GM21786 (cell line): Measurements from ENCODE around the gene PIK3C2G.

Source experiments
- ATAC-seq: cut with Tn5 transposase; IDR thresholded peaks from one replicate; pipeline ENCODE4 v1.9.1; 2021; ENCODE audit not compliant: unreplicated experiment

PIK3C2G gene

DNA sequence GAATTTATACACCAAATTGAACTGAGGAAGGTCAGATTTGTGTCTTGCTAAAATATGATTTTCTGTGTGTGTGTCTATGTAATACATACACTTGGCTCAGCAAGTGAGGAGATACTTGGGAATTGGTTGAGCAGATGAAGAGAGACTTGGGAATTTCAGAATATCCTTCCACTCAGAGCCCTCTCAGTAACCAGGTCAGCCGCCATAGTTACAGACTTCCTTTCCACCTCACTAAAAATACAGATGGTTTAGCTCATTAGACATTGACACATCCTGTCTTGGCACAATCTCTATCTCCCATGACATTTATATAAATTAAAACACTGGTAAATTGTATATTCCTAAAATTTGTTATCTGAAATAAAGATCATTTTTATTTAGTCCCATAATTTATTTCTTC, 15.9 kb downstream of the PIK3C2G start:
- no peak for ATAC-seq

DNA sequence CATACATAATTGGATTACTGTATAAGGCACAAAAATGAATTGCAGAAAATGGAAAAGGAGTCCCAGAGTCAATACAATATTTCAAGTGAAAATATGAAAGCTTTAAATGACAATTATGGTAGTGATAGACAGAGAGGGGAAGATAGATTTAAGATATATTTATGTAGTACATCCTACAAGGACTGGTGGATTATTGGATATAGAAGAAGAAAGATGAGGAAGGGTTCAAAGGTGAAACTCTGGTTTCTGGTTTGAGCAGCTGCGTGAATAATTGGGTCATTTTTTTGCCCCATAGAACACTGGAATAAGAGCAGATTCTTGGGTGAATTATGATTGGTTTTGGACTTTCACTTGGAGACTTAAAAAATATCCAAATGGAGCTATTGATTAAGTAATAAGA, 19.4 kb downstream of the PIK3C2G start:
- ATAC-seq: no peak

DNA sequence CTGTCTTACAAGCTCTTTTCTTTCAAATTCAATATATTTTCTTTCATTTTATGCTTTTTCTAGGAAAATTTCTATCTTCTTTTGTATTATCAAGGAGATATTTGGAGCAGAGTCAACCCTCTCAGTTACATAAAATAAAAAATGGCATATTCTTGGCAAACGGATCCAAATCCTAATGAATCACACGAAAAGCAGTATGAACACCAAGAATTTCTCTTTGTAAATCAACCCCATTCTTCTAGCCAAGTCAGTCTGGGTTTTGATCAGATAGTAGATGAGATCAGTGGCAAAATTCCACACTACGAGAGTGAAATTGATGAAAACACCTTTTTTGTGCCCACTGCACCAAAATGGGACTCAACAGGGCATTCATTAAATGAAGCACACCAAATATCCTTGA, 20.6 kb downstream of the PIK3C2G start:
- ATAC-seq: no peak

DNA sequence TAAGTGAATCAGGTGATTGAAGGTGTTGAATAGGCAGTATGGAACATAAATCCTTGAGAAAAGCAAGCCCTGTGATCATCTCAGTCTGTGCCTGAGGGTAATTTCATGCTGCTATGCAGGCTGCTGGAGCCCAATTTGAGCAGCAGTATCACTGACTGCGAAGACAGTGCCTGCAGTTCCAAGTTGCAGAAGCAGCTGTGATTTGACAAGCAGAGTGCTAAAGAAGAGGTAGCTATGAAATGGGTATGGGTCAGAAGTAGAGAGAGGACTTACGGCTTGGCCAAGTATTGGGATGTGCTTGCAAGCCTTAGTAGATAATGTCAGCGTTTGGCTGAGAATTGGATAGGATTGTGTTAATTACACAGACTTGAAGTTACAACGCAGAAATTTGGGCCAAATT, 22.5 kb downstream of the PIK3C2G start:
- no peak for ATAC-seq

DNA sequence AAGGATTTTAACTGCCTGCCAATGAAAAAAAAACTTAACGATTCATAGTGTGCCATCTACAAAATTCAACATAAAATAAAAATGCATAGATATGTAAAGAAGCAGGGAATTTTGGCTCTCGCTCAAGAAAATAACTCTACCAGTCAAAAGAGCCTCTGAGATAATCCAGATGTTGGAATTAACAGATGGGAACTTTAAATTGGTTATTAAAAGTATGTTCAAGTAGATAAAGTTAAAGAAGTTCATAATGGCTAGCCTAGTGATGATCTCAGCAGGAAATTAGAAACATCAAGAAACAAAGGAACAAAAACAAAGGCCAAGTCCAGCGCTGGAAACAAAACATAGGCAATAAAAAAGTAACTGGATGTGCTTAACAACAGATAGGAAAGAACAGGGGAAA, 23.1 kb downstream of the PIK3C2G start:
- no peak for ATAC-seq

DNA sequence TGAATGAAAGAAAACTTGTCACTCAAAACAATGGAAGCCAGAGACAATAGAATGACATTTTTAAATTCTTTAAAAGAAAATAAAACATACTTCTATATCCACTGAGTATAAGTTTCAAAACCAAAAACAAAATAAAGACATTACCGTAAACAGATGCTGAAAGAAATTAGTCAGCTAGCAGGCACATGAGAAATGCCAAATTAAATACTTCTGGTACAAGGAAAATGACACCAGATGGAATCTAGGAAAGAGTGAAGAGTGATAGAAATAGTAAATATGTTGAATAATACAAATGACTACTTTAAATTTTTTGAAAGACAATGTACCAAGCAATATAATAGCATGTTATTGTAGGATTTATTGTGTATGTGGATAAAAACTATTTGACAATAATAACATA, 23.8 kb downstream of the PIK3C2G start:
- ATAC-seq: no peak

DNA sequence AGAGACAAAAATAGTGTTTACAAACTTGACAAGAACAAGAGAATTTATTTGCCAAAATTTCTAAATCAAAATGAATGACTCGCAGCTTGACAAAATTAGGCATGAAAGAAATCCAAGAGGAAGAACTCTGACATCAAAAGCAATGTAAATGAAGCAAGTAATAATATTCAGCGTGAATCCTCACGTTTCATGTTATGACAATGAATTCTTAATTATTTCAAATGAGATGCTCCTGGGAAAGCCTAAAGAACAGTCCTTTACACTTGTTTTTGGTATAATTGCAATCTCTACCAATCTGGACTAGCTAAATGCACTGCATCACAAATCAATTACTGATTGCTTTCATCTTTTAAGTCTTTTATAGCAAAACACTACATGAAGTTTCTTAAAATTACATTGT, 29.1 kb downstream of the PIK3C2G start:
- ATAC-seq: no peak

DNA sequence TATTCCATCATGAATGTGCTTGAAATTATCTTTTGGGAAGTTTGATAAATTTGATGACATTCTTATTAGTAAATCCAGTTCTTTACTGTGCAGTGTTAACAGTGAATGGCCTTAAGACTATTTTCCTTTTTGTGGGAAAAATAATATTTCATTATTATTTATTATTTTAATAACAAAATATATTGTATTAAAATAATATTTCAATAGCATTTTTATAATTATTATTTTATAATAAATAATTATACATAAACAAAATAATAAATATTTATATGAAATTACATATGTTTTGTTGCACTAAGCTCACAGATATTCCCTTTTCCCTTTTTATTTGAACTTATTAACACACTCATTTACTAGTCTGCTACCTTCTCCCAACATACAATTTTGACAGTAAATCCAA, 33.6 kb downstream of the PIK3C2G start:
- no peak for ATAC-seq

DNA sequence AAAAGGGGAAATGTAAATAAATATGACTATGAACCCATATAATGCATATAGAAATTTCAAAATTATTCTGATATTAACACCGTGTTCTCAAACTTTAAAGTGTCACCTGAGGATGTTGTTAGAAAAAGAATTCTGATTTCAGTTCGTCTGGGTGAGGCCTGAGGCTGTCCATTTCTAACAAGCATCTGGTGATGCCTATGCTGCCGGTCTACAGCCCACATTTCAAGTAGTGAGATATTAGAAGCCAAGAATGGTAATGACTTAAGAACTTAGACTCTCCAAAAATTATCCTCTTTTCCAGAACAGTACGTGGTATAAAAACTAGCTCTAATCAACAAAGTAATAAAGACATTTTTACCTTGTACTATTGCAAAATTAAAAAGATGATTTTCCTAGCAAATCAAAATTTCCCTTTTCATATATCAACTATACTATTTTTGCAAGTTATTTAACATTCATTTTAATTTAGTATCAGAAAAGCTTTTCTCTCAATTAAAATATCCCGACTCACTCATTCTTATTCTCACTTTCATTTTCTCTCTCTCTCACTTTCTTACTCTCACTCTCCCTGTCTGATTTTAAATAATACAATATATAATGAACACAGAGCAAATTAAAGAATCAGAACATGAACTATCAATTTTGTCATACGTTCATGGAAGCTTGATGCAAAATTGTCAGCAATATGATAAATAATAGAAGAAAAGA, 35.0 kb downstream of the PIK3C2G start:
- no peak for ATAC-seq

DNA sequence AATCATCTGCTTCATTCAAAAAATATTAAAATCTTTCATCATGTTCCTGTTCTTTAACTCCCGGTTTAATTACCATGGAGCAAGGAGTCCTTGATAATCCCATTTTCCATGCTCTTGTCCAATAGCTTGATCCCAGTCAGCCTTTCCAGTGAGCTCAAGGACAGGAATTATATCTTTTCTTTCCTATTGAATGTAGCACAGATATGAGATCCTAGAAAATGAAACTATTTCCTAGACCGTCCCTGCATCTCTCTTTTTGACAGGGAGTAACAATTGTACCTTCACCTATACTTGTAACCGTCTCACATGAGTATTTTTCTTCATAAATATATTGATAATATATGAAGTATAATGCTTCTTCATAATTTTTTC, 35.6 kb downstream of the PIK3C2G start:
- ATAC-seq: no peak

DNA sequence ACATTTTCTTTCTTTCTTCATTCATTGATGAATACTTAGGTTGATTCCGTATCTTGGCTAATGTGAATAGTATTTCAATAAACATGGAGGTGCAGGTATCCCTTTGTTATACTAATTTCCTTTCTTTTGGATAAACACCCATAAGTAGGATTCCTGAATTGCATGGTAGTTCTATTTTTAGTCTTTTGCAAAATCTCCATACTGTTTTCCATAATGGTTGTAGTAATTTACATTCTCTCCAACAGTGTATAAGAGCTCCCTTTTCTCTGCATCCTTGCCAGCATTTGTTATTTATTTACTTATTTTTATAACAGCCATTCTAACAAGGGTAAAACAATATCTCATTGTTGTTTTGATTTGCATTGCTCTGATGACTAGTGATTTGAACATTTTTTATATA, 36.6 kb downstream of the PIK3C2G start:
- no peak for ATAC-seq

DNA sequence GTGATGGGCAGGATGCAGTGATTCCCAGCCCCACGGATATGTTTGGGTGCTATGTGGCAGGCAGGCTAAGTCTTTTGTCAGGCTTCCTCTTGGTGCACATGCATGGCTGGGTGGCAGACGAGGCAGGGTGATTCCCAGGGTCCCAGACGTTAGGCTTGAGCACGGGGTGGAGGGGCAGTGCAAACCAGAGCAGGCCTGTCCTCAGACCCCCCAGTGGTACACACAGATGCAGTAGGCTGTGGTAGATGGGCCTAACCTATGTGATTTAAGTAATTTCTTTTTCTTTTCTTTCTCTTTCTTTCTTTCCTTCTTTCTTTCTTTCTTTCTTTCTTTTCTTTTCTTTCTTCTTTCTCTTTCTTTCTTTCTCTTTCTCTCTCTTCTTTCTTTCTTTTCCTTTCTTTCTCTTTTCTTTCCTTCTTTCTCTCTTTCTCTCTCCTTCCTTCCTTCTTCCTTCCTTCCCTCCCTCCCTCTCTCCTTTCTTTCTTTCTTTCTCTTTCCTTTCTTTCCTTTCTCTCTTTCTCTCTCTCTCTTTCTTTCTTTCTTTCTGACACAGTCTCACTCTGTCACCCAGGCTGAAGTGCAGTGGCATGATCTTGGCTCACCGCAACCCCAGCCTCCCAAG, 41.6 kb downstream of the PIK3C2G start:
- ATAC-seq: no peak

DNA sequence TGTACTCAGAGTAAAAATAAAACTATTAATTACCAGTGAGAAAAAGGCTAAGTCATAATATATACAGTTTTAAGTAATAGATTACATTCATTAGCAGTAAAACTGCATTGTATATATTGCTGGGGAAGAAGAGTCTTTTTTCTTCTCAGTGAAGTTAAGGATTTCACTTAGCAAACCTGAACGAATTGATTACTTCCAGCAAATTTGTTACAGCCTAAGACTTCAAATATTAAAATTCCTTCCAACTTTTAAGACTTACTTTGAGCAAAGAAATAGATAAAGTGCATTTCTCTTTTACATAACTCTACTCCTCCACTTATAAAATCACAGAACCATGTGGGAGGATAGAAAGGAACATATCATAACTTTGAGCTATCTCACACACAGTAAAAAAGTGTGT, 43.3 kb downstream of the PIK3C2G start:
- ATAC-seq: no peak

DNA sequence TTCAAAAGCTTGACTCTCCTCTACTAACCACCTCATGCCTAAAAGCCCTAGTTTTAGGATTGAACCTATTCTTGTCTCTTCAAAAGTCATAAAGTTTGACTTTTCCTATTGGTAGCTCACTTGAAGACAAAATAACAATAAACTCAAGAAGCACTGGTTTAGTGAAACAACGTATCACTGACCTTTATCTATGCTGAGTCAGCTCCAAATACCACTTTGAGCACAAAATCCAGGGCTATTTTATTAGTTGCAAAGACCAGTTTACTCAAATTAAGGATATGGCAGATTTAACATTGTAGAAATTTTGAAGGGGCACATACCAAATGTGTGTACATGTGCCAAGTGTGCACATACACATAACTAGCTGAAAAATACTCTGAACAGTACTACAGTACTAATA, 45.0 kb downstream of the PIK3C2G start:
- ATAC-seq: no peak

DNA sequence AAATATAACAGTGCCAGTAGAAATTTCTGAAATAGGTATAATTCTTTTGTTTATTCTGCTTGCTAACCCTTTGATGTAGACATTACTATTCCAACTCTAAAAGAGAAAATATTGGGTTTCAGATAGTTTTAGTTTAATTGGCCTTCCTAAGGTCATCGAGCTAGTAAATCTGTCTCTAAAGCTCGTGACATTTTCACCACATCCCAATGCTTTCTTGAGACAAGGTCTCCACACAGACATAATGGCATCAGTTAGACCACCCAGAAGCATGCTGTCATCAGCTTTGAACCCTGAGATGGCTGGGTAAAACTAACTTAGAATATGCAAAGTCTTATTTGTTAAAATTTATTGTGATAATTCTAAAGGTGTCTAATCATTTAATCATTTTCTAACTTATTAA, 52.0 kb downstream of the PIK3C2G start:
- ATAC-seq: no peak

DNA sequence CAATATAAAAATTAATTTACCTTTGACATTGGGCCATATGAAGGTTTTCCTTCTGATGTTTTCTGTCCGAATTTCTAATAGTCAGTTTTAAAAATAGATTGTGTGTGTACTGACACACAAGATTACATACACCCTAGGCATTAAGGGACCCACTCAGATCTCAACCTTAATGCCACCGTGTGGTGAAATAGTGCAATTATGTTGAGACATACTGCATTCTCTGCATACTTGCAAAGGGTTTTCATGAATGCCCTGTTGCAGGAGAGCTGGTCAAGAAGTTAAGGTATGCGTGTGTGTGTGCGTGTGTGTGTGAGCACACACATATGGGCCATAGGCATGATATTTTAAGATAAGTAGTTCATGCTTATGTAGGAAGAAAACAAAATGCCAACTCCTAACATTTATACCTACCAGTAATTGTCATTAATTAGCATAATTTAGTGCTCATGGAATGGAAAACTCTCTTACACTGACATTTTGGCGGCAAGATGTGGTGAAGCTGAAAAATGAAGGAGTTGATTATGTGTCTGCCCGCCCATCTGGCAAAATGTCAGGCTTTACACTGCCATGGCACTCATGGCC, 58.8 kb downstream of the PIK3C2G start:
- ATAC-seq: no peak

DNA sequence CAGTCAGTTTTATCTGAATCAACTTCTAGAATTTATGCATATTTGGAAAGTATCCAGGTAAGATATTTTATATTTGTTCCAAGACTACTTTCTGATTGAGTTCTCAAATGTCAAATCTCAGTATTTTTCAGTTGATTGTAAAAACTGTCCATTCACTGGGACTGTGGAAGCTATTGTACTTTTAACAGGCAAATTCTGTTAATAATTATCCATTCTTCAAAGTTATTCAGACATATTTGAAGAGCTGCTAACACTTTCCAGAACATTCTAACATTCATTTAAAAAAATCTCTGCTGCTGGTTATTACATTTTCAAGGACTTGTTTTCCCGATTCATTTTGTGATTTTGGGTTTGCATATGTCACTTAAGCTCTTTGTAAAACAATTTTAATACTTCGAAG, 59.7 kb downstream of the PIK3C2G start:
- no peak for ATAC-seq

DNA sequence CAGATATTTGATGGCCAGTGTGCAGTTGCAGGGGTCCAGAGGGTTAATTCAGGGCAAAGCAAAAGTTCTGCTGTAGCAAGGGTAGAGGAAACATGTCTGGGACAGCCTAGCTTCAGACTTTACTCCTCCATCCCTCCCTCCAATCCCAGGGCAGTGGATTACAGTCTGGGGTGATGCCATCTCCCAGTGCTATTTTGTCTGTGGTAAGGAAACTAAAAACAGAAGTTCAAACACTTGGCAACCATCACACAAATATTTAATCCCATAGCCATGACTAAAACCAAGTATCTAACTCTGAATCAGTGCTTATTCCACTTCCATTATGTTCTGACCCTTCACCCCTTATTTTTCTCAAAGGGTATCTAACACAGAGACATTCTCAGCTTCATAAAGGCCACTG, 61.8 kb downstream of the PIK3C2G start:
- no peak for ATAC-seq

DNA sequence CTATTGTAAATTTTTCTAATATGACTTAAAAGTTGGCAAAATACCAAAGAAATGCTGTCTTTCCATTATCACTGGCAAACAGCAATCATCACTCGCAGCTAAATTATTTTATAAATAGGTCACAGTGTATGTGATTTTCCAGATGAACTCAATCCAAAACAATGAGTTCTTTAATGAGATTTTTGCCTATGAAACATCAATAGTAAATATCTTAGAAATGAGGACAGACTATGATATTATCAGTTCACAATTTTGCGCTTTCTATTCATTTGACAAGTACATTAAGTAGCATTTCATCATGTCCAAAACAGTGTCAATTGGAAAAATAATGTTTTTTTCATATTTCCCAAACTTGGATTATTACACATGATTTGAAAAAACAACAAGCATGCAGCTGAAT, 65.7 kb downstream of the PIK3C2G start:
- ATAC-seq: no peak

DNA sequence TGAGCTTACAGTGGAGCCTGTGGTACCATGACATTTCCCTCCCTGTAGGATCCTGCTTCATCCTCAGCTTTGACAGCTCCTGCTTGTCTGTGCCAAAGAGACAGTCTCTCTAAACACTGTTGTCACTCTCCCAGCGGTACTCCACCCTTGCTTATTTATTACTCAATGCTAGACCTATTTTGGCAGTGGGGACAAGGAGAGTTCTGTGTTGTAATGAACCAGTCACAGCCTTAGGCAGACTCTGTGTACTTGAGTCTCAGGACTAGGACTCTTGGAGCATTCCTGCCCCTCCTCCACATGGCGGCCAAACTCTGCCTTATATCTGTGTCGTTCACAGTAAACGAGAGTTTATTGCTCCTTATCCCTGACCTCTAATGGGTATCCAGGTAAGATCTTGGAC, 70.9 kb downstream of the PIK3C2G start:
- no peak for ATAC-seq

DNA sequence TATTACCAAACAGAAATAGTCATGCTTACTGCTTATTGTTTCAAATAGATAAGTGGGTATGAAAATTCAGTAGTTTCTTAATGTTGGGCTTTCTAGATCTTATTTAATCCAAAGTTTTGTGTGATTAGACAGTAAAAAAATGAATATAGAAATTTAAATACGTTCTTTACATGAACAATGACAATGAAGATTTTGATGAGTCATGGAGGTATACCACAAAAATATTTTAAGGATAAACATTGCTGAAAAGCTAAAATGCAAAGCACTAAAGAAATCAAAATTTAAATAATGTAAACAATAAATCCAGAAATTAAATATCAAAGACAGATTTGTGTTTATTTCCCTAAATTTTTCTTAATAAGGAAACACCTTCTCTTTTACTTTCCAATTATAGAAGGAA, 78.3 kb downstream of the PIK3C2G start:
- ATAC-seq: no peak

DNA sequence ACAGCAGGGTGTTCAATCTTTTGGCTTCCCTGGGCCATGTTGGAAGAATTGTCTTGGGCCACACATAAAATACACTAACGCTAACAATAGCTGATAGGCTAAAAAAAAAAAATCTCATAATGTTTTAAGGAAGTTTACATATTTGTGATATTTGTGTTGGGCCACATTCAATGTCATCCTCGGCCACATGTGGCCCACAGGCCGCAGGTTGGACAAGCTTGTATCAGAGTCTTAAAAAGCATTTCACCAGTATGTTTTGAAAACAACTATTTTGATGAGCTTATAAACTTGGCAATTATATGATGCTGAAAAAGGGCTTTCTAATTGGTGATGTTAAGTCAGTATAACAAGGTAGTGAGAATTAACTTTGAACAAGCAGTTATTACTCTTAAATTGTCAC, 78.9 kb downstream of the PIK3C2G start:
- no peak for ATAC-seq

DNA sequence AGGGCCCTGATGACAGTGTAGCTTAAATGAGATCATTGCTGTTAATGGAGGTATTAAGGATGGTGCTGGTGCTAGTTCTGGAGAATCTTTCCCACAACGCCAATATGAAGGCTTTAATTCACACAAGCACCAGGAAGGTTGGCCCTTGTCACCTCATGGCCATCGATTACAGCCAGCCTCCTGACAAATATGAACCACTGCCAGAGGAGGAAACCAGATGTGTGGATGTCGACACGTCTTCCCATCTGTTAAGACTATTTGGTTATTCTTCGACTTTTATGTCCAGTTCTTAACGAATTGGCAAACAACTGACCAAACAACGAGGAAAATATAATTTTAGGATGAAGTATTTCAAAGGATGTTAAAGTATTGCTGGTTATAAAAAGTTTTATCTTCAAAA, 79.5 kb downstream of the PIK3C2G start:
- no peak for ATAC-seq
